Measurements from ENCODE around the gene SH3GL1.
A peak's percentile ranks its signal among the peaks of the same experiment; 100 is the strongest.

Gene SH3GL1

GRCh38 chr19:4431808-4432674 lies 31.7 kb upstream of the SH3GL1 start:
- no peak for DNase-seq

- no peak for DNase-seq
Observed at GRCh38 chr19:4431296-4431695, 30.9 kb upstream of the SH3GL1 start.

GRCh38 chr19:4430760-4431159 lies 30.4 kb upstream of the SH3GL1 start:
- no peak for DNase-seq

GRCh38 chr19:4429771-4430171 lies 29.4 kb upstream of the SH3GL1 start:
- DNase-seq = no peak

GRCh38 chr19:4429256-4429655 lies 28.9 kb upstream of the SH3GL1 start:
- DNase-seq = no peak

GRCh38 chr19:4428326-4428975 lies 28.1 kb upstream of the SH3GL1 start:
- no peak for DNase-seq

- no peak for DNase-seq
Observed at GRCh38 chr19:4425537-4425936, 25.2 kb upstream of the SH3GL1 start.

GRCh38 chr19:4423416-4424126 lies 23.2 kb upstream of the SH3GL1 start:
- DNase-seq = no peak

- DNase-seq = no peak
Observed at GRCh38 chr19:4416268-4416667, 15.9 kb upstream of the SH3GL1 start.

- no peak for DNase-seq
Observed at GRCh38 chr19:4415352-4415751, 15.0 kb upstream of the SH3GL1 start.

- no peak for DNase-seq
Observed at GRCh38 chr19:4414800-4415321, 14.5 kb upstream of the SH3GL1 start.

- DNase-seq = no peak
Observed at GRCh38 chr19:4414144-4414799, 13.9 kb upstream of the SH3GL1 start.

- DNase-seq = no peak
Observed at GRCh38 chr19:4413588-4413987, 13.2 kb upstream of the SH3GL1 start.

- no peak for DNase-seq
Observed at GRCh38 chr19:4409123-4409933, 9.0 kb upstream of the SH3GL1 start.

- DNase-seq = no peak
Observed at GRCh38 chr19:4406626-4407025, 6.3 kb upstream of the SH3GL1 start.

- no peak for DNase-seq
Observed at GRCh38 chr19:4405977-4406376, 5.6 kb upstream of the SH3GL1 start.

- DNase-seq = no peak
Observed at GRCh38 chr19:4403005-4403761, 2.8 kb upstream of the SH3GL1 start.

- DNase-seq = peak; percentile 98
Observed at GRCh38 chr19:4402171-4403004, 2.0 kb upstream of the SH3GL1 start, which contains the start of gene CHAF1A. TSS of gene CHAF1A (plus strand) at chr19:4402640. CDS start at chr19:4402763, 123 bp downstream.

- no peak for DNase-seq
Observed at GRCh38 chr19:4401769-4402170, 1.4 kb upstream of the SH3GL1 start.

GRCh38 chr19:4399812-4400134 lies 574 bp downstream of the SH3GL1 start:
- DNase-seq = no peak
